ENCODE results near the gene HEATR3.

The HEATR3 gene

GRCh38 chr16:50153596-50154419, 88.0 kb downstream of the HEATR3 start:
- DNase-seq: peak; percentile 35 to 68 (median 49)

GRCh38 chr16:50154420-50154950, 88.7 kb downstream of the HEATR3 start:
- DNase-seq: peak in 2 of 3 donors; percentile 20 to 28

GRCh38 chr16:50155925-50156324, 90.2 kb downstream of the HEATR3 start:
- DNase-seq: no peak
